Osteoblast (primary cell): Measurements from ENCODE around the gene NFIB. TPM values are rescaled to one million over a fixed set of nuclear protein-coding genes. Genes with fewer than 3 reads are reported as not detected.
A peak's percentile ranks its signal among the peaks of the same experiment; 100 is the strongest.

Experiments
- DNase-seq: peaks from one replicate; pipeline ENCODE4 v3.0.0; 2011; ENCODE audit warnings: low spot score, mixed read lengths; ENCODE audit not compliant: insufficient read length; ENCODE audit errors: missing footprints
- H2AFZ ChIP-seq: 2 replicates; pipeline ENCODE4 v1.6.0; 2011; ENCODE audit warnings: mild to moderate bottlenecking, low read length
- H3K27ac ChIP-seq: 2 replicates; pipeline ENCODE4 v1.5.1; 2011; ENCODE audit warnings: mild to moderate bottlenecking, low read depth, low read length, moderate library complexity
- H3K27me3 ChIP-seq: 2 replicates; pipeline ENCODE4 v1.6.0; 2012; ENCODE audit warnings: mild to moderate bottlenecking, control low read depth, inconsistent platforms, low read length, moderate library complexity; ENCODE audit not compliant: insufficient read depth
- H3K36me3 ChIP-seq: 2 replicates; pipeline ENCODE4 v1.5.1; 2011; ENCODE audit warnings: mild to moderate bottlenecking, low read length, control low read depth, moderate library complexity; ENCODE audit not compliant: insufficient read depth
- H3K4me1 ChIP-seq: 2 replicates; pipeline ENCODE4 v1.5.1; 2011; ENCODE audit warnings: mild to moderate bottlenecking, low read length, control low read depth, moderate library complexity; ENCODE audit not compliant: insufficient read depth
- H3K4me2 ChIP-seq: 2 replicates; pipeline ENCODE4 v1.6.0; 2011; ENCODE audit warnings: mild to moderate bottlenecking, low read length; ENCODE audit not compliant: insufficient read depth
- H3K4me3 ChIP-seq: fragments of 200-600 bp; sonication (generic); 3 replicates; pipeline ENCODE4 v1.5.1; 2012; ENCODE audit warnings: mild to moderate bottlenecking, low read length, inconsistent platforms; ENCODE audit not compliant: insufficient read depth
- H3K79me2 ChIP-seq: 2 replicates; pipeline ENCODE4 v1.6.0; 2012; ENCODE audit warnings: mild to moderate bottlenecking, low read length, control low read depth, inconsistent platforms; ENCODE audit not compliant: insufficient read depth
- H3K9me3 ChIP-seq: 2 replicates; pipeline ENCODE4 v1.5.1; 2011; ENCODE audit warnings: low read depth, low read length, control low read depth
- H4K20me1 ChIP-seq: 2 replicates; pipeline ENCODE4 v1.6.0; 2012; ENCODE audit warnings: mild to moderate bottlenecking, low read length, control low read depth; ENCODE audit not compliant: insufficient read depth
- CTCF ChIP-seq: IDR thresholded peaks from 2 replicates; pipeline ENCODE4 v1.5.1; 2011; ENCODE audit warnings: mild to moderate bottlenecking, low read depth, low read length, moderate library complexity; ENCODE audit errors: extremely low read depth
- total RNA-seq: library from RNA; depleted of rRNA; stranded (reverse); fragments of >200 nt; gene quantifications from 2 replicates; pipeline ENCODE4 v1.2.3, GENCODE V29; 2012

Gene NFIB
- total RNA-seq, 1 donor = 21.0 TPM

DNA sequence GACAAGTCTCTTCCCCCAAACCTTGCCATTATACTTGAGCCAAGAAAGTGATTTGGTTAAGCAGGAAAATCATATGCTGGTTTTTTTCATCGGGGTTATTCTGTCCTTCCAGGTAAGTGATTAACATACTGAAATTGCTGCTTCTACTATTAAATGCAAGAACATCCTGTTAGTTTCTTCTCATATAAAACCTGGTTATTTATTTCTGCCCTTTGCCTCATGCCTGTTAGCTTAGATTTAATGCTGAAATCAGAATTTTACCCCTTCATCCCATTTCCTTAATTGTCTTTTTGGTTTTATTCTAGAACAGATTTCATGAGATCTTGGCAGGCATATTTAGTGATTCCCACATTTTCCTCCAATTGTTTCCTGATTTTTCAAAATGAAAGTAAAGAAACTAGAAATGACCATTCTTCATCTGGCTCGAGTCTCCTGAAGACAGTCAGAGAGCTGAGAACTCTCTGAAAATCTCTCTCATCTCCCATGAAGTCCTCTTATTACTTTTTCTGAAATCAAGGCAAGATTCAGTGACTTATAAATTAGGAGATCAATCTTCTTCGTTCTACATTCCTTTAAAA lies 132.9 kb downstream of the NFIB start:
- DNase-seq = peak; percentile 41
- no peaks in the 10 kb centered on the region for H3K27me3 ChIP-seq
- H3K4me3 ChIP-seq = peak overlapping the region; percentile 1
- no peak overlapping the region for H2AFZ ChIP-seq
- H3K36me3 ChIP-seq = no peaks in the 10 kb centered on the region
- no peak for TF ChIP-seq CTCF
- peak overlapping the region; percentile 42 for H3K4me2 ChIP-seq
- H3K27ac ChIP-seq = peak overlapping the region; percentile 64
- no peaks in the 10 kb centered on the region for H4K20me1 ChIP-seq
- peaks cover 25% of the 10 kb centered on the region for H3K4me1 ChIP-seq
- peaks cover 16% of the 10 kb centered on the region for H3K79me2 ChIP-seq
- no peaks in the 10 kb centered on the region for H3K9me3 ChIP-seq

DNA sequence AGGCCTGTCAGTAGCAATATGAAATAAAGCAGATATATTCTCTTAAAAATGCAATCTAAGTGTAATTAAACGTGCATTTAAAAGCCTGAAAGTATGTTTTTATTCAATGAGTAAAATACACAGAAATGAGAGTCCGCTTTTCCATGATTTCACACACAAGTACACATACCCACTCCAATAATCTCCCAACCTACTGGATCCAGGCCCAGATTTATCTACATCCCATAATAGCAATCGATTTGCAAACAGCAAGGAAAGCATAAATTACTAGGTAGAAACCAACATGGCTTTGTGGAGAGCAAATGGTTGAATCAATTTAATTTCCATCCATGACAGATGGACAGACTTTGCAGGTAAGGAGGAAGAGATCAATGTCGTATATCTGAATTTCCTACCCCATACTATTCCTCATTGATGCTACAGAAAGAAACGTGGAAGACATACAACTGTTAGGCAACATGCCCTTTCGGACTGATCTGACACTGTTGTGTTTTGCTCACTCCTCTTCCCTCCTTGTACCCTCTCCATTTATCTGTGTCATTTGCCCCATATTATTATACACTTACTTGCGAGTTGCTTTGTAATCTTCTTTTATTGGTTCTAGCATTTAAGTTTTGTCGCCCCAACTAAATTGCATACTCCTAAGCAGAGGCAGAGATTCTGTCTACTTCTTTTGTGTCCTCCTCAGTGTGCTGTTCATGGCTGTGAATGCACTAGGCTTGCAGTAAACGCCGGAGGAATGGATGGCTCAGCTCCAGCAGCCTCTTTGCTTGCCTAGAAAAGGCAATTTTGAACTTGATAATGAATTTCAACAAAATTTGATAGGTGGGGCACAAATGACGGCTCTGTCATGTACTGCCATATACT lies 133.6 kb downstream of the NFIB start:
- DNase-seq = no peak
- Histone ChIP-seq H3K27me3 (no peaks in the 10 kb centered on the region), H3K79me2 (peaks cover 13% of the 10 kb centered on the region), H3K4me1 (peaks cover 25% of the 10 kb centered on the region), H4K20me1 (no peaks in the 10 kb centered on the region), H3K4me3 (no peak overlapping the region), H3K9me3 (no peaks in the 10 kb centered on the region), H2AFZ (no peak overlapping the region), H3K36me3 (no peaks in the 10 kb centered on the region), H3K4me2 (peak overlapping the region; percentile 42), H3K27ac (no peak overlapping the region)
- TF ChIP-seq CTCF = no peak

GRCh38 chr9:14179449-14179848 lies 134.5 kb downstream of the NFIB start:
- Histone ChIP-seq H3K9me3 (no peaks in the 10 kb centered on the region), H3K27ac (no peak overlapping the region), H3K4me2 (no peak overlapping the region), H2AFZ (no peak overlapping the region), H3K79me2 (peaks cover 10% of the 10 kb centered on the region), H4K20me1 (no peaks in the 10 kb centered on the region), H3K4me1 (peaks cover 25% of the 10 kb centered on the region), H3K4me3 (no peak overlapping the region), H3K36me3 (no peaks in the 10 kb centered on the region), H3K27me3 (no peaks in the 10 kb centered on the region)
- no peak for DNase-seq
- no peak for TF ChIP-seq CTCF

DNA sequence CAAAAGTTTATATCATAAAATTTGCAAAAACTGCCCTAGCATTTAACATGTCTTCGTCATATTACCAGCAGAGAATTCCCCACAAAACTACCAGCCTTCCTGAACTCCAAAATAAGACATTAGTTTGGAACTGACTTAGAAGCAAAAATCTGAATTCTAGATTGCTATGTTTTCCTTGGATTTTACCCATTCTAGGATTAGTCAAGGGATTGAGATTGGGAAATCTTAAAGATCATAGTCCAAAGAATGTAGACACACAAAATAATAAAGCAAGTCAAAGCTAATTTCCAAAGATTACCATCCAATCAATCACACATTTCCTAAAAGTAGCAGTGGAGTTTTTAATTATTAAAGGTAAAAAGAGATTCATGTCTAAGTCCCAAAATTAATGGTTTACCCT lies 138.2 kb downstream of the NFIB start:
- Histone ChIP-seq H3K9me3 (no peaks in the 10 kb centered on the region), H3K27me3 (no peaks in the 10 kb centered on the region), H3K4me3 (no peak overlapping the region), H2AFZ (no peak overlapping the region), H3K27ac (no peak overlapping the region), H3K36me3 (no peaks in the 10 kb centered on the region), H4K20me1 (no peaks in the 10 kb centered on the region), H3K4me1 (peaks cover 10% of the 10 kb centered on the region), H3K4me2 (no peak overlapping the region), H3K79me2 (peaks cover 2% of the 10 kb centered on the region)
- DNase-seq = peak; percentile 10
- TF ChIP-seq CTCF = no peak
